Measurements from ENCODE around the gene NAV2.

- TF ChIP-seq CTCF (IDR thresholded peaks at IDR 0.05; ENCODE audit: low read length): no peak
- TF ChIP-seq EZH2 (optimal IDR thresholded peaks at IDR 0.05; ENCODE audit: low read depth, low read length): no peak
- no peak for TF ChIP-seq EZH2phosphoT487 (IDR thresholded peaks at IDR 0.05; ENCODE audit: low read length)
Measured at GRCh38 chr11:19980388-19980787, 267.8 kb downstream of the NAV2 start.
